A172 (cell line): ENCODE measurements around the gene VN1R5. TPM values are rescaled to one million over a fixed set of nuclear protein-coding genes. Genes with fewer than 3 reads are reported as not detected.
"Not testable (repeated sequence)": the region's sequence is repeated elsewhere in the genome, so short reads cannot be mapped to it uniquely, and the experiment has no call there.

Experiments
- DNase-seq: peaks from one replicate; pipeline ENCODE4 v3.0.0-alpha.2; 2015; ENCODE audit warnings: low spot score
- total RNA-seq: library from RNA; depleted of rRNA; stranded (reverse); fragments of >200 nt; shearing (Covaris generic); gene quantifications from 2 replicates; pipeline ENCODE4 v1.2.3, GENCODE V29; 2014

VN1R5 gene
- total RNA-seq, 1 experiment from 2014 or later: not detected

- DNase-seq: no peak
Observed at GRCh38 chr1:247273013-247273412, 17.1 kb downstream of the VN1R5 start.

GRCh38 chr1:247274605-247275256 lies 18.9 kb downstream of the VN1R5 start:
- no peak for DNase-seq

GRCh38 chr1:247277191-247277590 lies 21.3 kb downstream of the VN1R5 start:
- no peak for DNase-seq

GRCh38 chr1:247281001-247281574 lies 25.2 kb downstream of the VN1R5 start:
- DNase-seq: peak; percentile 45

- no peak for DNase-seq
Observed at GRCh38 chr1:247286134-247286670, 30.3 kb downstream of the VN1R5 start.

GRCh38 chr1:247287460-247287859 lies 31.6 kb downstream of the VN1R5 start:
- DNase-seq: no peak

- DNase-seq: no peak
Observed at GRCh38 chr1:247288341-247288740, 32.5 kb downstream of the VN1R5 start.

GRCh38 chr1:247289274-247289892 lies 33.5 kb downstream of the VN1R5 start:
- DNase-seq: not testable (repeated sequence)

- DNase-seq: no peak
Observed at GRCh38 chr1:247290576-247290975, 34.7 kb downstream of the VN1R5 start.

- no peak for DNase-seq
Observed at GRCh38 chr1:247291161-247291560, 35.3 kb downstream of the VN1R5 start.

GRCh38 chr1:247291833-247292561 lies 36.1 kb downstream of the VN1R5 start:
- DNase-seq: no peak

- DNase-seq: no peak
Observed at GRCh38 chr1:247293047-247293446, 37.2 kb downstream of the VN1R5 start.

GRCh38 chr1:247294282-247294681 lies 38.4 kb downstream of the VN1R5 start:
- peak; percentile 61 for DNase-seq

- DNase-seq: peak; percentile 53
Observed at GRCh38 chr1:247295274-247295684, 39.4 kb downstream of the VN1R5 start.

- DNase-seq: no peak
Observed at GRCh38 chr1:247295746-247296145, 39.9 kb downstream of the VN1R5 start.

- no peak for DNase-seq
Observed at GRCh38 chr1:247296599-247297180, 40.8 kb downstream of the VN1R5 start.

GRCh38 chr1:247297263-247298123 lies 41.6 kb downstream of the VN1R5 start:
- no peak for DNase-seq

GRCh38 chr1:247298124-247298481 lies 42.2 kb downstream of the VN1R5 start:
- no peak for DNase-seq

GRCh38 chr1:247298701-247299100 lies 42.8 kb downstream of the VN1R5 start:
- DNase-seq: no peak

GRCh38 chr1:247299723-247300381 lies 44.0 kb downstream of the VN1R5 start:
- no peak for DNase-seq
